ENCODE results near the gene SOX9. TPM values are rescaled to one million over a fixed set of nuclear protein-coding genes. Genes with fewer than 3 reads are reported as not detected.

The SOX9 gene
- total and polyA plus RNA-seq, 2 of the 8 experiments (the other 6 are each of a cell fraction or from before 2014, with no cell fraction given) = 1.9 to 4.9 TPM

DNA sequence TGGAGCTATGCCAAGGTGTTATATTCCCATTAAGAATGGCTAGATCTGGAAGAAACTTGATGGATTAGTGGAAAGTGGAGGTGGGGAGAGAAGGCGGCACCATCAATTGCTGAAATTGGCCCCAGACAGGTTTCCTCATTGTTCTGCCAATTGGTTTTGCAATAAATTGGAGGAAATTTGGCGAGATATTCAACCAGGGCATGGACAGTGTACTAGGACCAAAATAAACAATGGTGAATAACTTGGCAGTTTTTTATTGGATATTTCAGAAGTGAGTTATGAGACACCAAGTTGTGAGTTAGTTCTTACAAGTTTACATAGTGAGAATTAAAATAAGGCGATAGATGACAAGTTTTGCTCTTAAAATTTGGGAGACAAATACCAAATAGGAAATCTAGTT is 41.1 kb upstream of the SOX9 start (continued):
- TF ChIP-seq GTF2F1 (IDR thresholded peaks at IDR 0.05; ENCODE audit: borderline replicate concordance, low read depth, low read length) = no peak
- no peak for TF ChIP-seq JUND (IDR thresholded peaks at IDR 0.05; ENCODE audit: low read length)
- no peak for TF ChIP-seq HDAC6 (IDR thresholded peaks at IDR 0.05; ENCODE audit: low read depth, low read length)
- TF ChIP-seq, protein P1, sequence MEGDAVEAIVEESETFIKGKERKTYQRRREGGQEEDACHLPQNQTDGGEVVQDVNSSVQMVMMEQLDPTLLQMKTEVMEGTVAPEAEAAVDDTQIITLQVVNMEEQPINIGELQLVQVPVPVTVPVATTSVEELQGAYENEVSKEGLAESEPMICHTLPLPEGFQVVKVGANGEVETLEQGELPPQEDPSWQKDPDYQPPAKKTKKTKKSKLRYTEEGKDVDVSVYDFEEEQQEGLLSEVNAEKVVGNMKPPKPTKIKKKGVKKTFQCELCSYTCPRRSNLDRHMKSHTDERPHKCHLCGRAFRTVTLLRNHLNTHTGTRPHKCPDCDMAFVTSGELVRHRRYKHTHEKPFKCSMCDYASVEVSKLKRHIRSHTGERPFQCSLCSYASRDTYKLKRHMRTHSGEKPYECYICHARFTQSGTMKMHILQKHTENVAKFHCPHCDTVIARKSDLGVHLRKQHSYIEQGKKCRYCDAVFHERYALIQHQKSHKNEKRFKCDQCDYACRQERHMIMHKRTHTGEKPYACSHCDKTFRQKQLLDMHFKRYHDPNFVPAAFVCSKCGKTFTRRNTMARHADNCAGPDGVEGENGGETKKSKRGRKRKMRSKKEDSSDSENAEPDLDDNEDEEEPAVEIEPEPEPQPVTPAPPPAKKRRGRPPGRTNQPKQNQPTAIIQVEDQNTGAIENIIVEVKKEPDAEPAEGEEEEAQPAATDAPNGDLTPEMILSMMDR (IDR thresholded peaks at IDR 0.05; ENCODE audit: control extremely low read depth in 1 of 3, insufficient read depth in 1 of 3, low read depth in 1 of 3, low read length in 3 of 3) = no peak
